Thyroid gland (tissue), 4 donors: ENCODE results near the gene CDH20. TPM values are rescaled to one million over a fixed set of nuclear protein-coding genes. Genes with fewer than 3 reads are reported as not detected.

Experiments
- DNase-seq, 2 donors: peaks; one replicate each; pipeline ENCODE4 v3.0.0-alpha.2; 2019
- H3K27ac ChIP-seq, 3 donors: fragments of 200-600 bp; sonication (generic); 1 replicate in 2 of 3; 2 replicates in 1 of 3; pipeline ENCODE4 v1.5.1; 2016 to 2019; ENCODE audit warnings: mild to moderate bottlenecking in 1 of 3, moderate library complexity in 1 of 3
- H3K27me3 ChIP-seq: fragments of 200-600 bp; sonication (generic); one replicate; pipeline ENCODE4 v1.5.1; 2019
- H3K36me3 ChIP-seq, 2 donors: fragments of 200-600 bp; sonication (generic); one replicate each; pipeline ENCODE4 v1.5.1; 2016 to 2019
- H3K4me1 ChIP-seq, 2 donors: fragments of 200-600 bp; sonication (generic); one replicate each; pipeline ENCODE4 v1.5.1; 2017 to 2019
- H3K4me3 ChIP-seq, 3 donors: fragments of 200-600 bp; sonication (generic); replicated peaks in 1 of 3; 1 replicate in 2 of 3; 2 replicates in 1 of 3; pipeline ENCODE4 v1.5.1; 2016; ENCODE audit warnings: mild to moderate bottlenecking in 1 of 3
- H3K9me3 ChIP-seq: fragments of 200-600 bp; sonication (generic); one replicate; pipeline ENCODE4 v1.5.1; 2017
- CTCF ChIP-seq, 6 experiments: fragments of 200-600 bp in 3 of 6; fragments of 450-650 bp in 3 of 6; sonication (generic) in 3 of 6; IDR thresholded peaks; one replicate each; pipeline ENCODE4 v1.5.1; 2016 to 2019; ENCODE audit warnings: antibody characterized with exemption in 6 of 6, mild to moderate bottlenecking in 2 of 6, inconsistent platforms in 1 of 6, moderate library complexity in 1 of 6
- POLR2A ChIP-seq, 2 donors: fragments of 450-650 bp; IDR thresholded peaks; one replicate each; pipeline ENCODE4 v1.6.1; 2017; ENCODE audit warnings: antibody characterized with exemption in 2 of 2, mild to moderate bottlenecking in 2 of 2, moderate library complexity in 1 of 2
- WGBS, 2 donors: methylation state at CpG; one replicate each; pipeline ENCODE4 v1.1.5; 2017; 5-methylcytosine and 5-hydroxymethylcytosine counted together
- intact Hi-C: fragments of 100-400 bp; cut with DNase I; formaldehyde crosslinking; loops from one replicate; pipeline ENCODE4 v1.15.1; 2023
- total RNA-seq, 4 donors: library from RNA; depleted of rRNA; stranded (reverse); fragments of >200 nt; gene quantifications; one replicate each; pipeline ENCODE4 v1.2.3, GENCODE V29; 2016

Gene CDH20
- total RNA-seq, 4 donors from 2014 or later: 0.39 to 1.2 (median 0.65) TPM

GRCh38 chr18:61474341-61474740, 141.1 kb downstream of the CDH20 start:
- WGBS, 2 donors: 66 to 69% methylated on average over 6 of the region's 6 CpGs
- Histone ChIP-seq H3K36me3 (no peaks in the 10 kb centered on the region), H3K4me1 (no peaks in the 10 kb centered on the region), H3K9me3 (no peaks in the 10 kb centered on the region), H3K4me3 (no peak overlapping the region), H3K27me3 (no peaks in the 10 kb centered on the region), H3K27ac (no peak overlapping the region)
- no peak for TF ChIP-seq POLR2A (IDR thresholded peaks at IDR 0.05)
- TF ChIP-seq CTCF (IDR thresholded peaks at IDR 0.05): no peak
- intact Hi-C loops: no loop called here
- no peak for DNase-seq

DNA sequence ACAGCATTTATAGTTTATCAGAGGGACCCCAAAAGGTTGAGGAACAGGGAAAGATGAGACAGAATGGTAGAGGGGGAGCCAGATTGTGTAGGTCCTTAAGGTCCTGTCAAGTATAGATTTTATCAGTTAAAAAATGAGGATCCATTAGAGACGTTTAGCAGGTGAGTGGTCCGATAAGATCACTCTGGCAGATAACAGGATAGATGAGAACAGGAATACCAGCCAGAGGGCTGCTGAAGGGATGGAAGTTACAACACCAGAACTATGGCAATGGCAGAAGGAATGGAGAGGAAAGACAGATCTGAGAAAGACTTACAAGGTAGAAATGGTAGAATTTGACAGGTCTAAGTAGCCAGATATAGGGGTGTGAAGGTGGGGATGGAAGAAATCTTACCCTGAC, 141.7 kb downstream of the CDH20 start:
- no peaks in the 10 kb centered on the region for H3K9me3 ChIP-seq
- no peak for DNase-seq
- no peaks in the 10 kb centered on the region for H3K36me3 ChIP-seq
- H3K4me1 ChIP-seq: no peaks in the 10 kb centered on the region
- no peak for TF ChIP-seq POLR2A (IDR thresholded peaks at IDR 0.05)
- no peak for TF ChIP-seq CTCF (IDR thresholded peaks at IDR 0.05)
- WGBS, 2 donors: 49 to 52% methylated on average over 2 of the region's 2 CpGs
- no peak overlapping the region for H3K4me3 ChIP-seq
- H3K27ac ChIP-seq: no peak overlapping the region
- intact Hi-C loops: no loop called here
- H3K27me3 ChIP-seq: no peaks in the 10 kb centered on the region

GRCh38 chr18:61475931-61476330, 142.7 kb downstream of the CDH20 start:
- no peaks in the 10 kb centered on the region for H3K9me3 ChIP-seq
- DNase-seq: no peak
- no peaks in the 10 kb centered on the region for H3K4me1 ChIP-seq
- TF ChIP-seq POLR2A (IDR thresholded peaks at IDR 0.05) (no peak), CTCF (IDR thresholded peaks at IDR 0.05) (no peak)
- no peaks in the 10 kb centered on the region for H3K36me3 ChIP-seq
- H3K27me3 ChIP-seq: no peaks in the 10 kb centered on the region
- intact Hi-C loops: no loop called here
- no peak overlapping the region for H3K27ac ChIP-seq
- WGBS, 2 donors: 88 to 95% methylated on average over 5 of the region's 5 CpGs
- H3K4me3 ChIP-seq: no peak overlapping the region

DNA sequence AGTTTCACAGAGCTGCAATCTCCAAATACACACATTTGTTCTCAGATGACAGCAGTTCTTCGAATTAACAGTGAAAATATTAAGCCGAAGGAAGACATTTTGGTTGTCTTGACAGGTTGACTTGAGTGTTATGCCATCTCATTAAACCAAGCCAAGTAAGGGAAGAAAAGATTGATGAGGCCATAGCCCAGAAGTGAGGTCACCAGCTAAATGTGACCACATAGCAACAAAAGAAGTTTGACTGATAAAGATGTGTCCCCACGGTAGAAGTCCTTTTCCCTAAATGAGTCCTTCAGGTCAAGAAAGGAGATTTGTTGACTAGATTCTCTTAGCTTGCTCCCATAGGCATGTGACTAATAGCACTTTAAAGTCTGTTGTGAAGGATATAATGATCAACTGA, 156.1 kb downstream of the CDH20 start:
- Histone ChIP-seq H3K27ac (no peak overlapping the region), H3K9me3 (no peaks in the 10 kb centered on the region), H3K4me1 (no peaks in the 10 kb centered on the region), H3K36me3 (no peaks in the 10 kb centered on the region), H3K4me3 (no peak overlapping the region), H3K27me3 (no peaks in the 10 kb centered on the region)
- DNase-seq: no peak
- TF ChIP-seq POLR2A (IDR thresholded peaks at IDR 0.05): no peak
- TF ChIP-seq CTCF (IDR thresholded peaks at IDR 0.05): no peak
- intact Hi-C loops: no loop called here
- WGBS, 2 donors: 63 to 69% methylated on average over 3 of the region's 3 CpGs

- no peak overlapping the region for H3K27ac ChIP-seq
- no peaks in the 10 kb centered on the region for H3K36me3 ChIP-seq
- no peaks in the 10 kb centered on the region for H3K9me3 ChIP-seq
- TF ChIP-seq CTCF (IDR thresholded peaks at IDR 0.05) (no peak), POLR2A (IDR thresholded peaks at IDR 0.05) (no peak)
- H3K4me1 ChIP-seq: no peaks in the 10 kb centered on the region
- intact Hi-C loops: no loop called here
- no peak for DNase-seq
- no peaks in the 10 kb centered on the region for H3K27me3 ChIP-seq
- no peak overlapping the region for H3K4me3 ChIP-seq
- WGBS, 2 donors: 60 to 66% methylated on average over 12 to 18 of the region's 18 CpGs
Observed at GRCh38 chr18:61496374-61496773, 163.1 kb downstream of the CDH20 start.
